ENCODE data around the gene RNF113B. TPM values are rescaled to one million over a fixed set of nuclear protein-coding genes. Genes with fewer than 3 reads are reported as not detected.
A peak's percentile ranks its signal among the peaks of the same experiment; 100 is the strongest.

Gene RNF113B
- polyA plus RNA-seq, 4 donors = not detected

GRCh38 chr13:98213354-98213753, 36.3 kb upstream of the RNF113B start:
- H3K36me3 ChIP-seq (ENCODE audit: control insufficient read depth in 3 of 3, insufficient read depth in 2 of 3, low read depth in 1 of 3, low read length in 3 of 3) = peaks cover 0 to 34% (median 0%) of the 10 kb centered on the region in 3 donors
- H3K27me3 ChIP-seq (ENCODE audit: control insufficient read depth in 3 of 3, insufficient read depth in 3 of 3, low read length in 3 of 3) = no peaks in the 10 kb centered on the region
- 82 to 90% (median 89%) methylated on average over 8 of the region's 8 CpGs for WGBS, 3 donors
- FAIRE-seq = no peak
- no peak overlapping the region for H3K27ac ChIP-seq (ENCODE audit: low read depth in 1 of 3, low read length in 2 of 3)
- peaks cover 0 to 8% of the 10 kb centered on the region in 2 donors for H3K9me3 ChIP-seq (ENCODE audit: control insufficient read depth in 2 of 2, insufficient read depth in 1 of 2, low read depth in 1 of 2, low read length in 1 of 2)
- DNase-seq = no peak
- H3K4me1 ChIP-seq (ENCODE audit: control insufficient read depth in 3 of 3, insufficient read depth in 2 of 3, low read depth in 1 of 3, low read length in 2 of 3) = peaks cover 0 to 22% (median 2%) of the 10 kb centered on the region in 3 donors
- H3K4me3 ChIP-seq (ENCODE audit: low read depth in 1 of 3, low read length in 3 of 3) = no peak overlapping the region

GRCh38 chr13:98212763-98213162, 35.7 kb upstream of the RNF113B start:
- peaks cover 0 to 8% of the 10 kb centered on the region in 2 donors for H3K9me3 ChIP-seq (ENCODE audit: control insufficient read depth in 2 of 2, insufficient read depth in 1 of 2, low read depth in 1 of 2, low read length in 1 of 2)
- peaks cover 0 to 30% (median 0%) of the 10 kb centered on the region in 3 donors for H3K36me3 ChIP-seq (ENCODE audit: control insufficient read depth in 3 of 3, insufficient read depth in 2 of 3, low read depth in 1 of 3, low read length in 3 of 3)
- H3K4me1 ChIP-seq (ENCODE audit: control insufficient read depth in 3 of 3, insufficient read depth in 2 of 3, low read depth in 1 of 3, low read length in 2 of 3) = peaks cover 0 to 22% (median 2%) of the 10 kb centered on the region in 3 donors
- DNase-seq (no peak), FAIRE-seq (no peak)
- no peak overlapping the region for H3K4me3 ChIP-seq (ENCODE audit: low read depth in 1 of 3, low read length in 3 of 3)
- no peaks in the 10 kb centered on the region for H3K27me3 ChIP-seq (ENCODE audit: control insufficient read depth in 3 of 3, insufficient read depth in 3 of 3, low read length in 3 of 3)
- 71 to 88% (median 84%) methylated on average over 5 of the region's 5 CpGs for WGBS, 3 donors
- no peak overlapping the region for H3K27ac ChIP-seq (ENCODE audit: low read depth in 1 of 3, low read length in 2 of 3)

- Histone ChIP-seq H3K36me3 (ENCODE audit: control insufficient read depth in 3 of 3, insufficient read depth in 2 of 3, low read depth in 1 of 3, low read length in 3 of 3) (peaks cover 0 to 11% (median 0%) of the 10 kb centered on the region in 3 donors), H3K27me3 (ENCODE audit: control insufficient read depth in 3 of 3, insufficient read depth in 3 of 3, low read length in 3 of 3) (no peaks in the 10 kb centered on the region), H3K27ac (ENCODE audit: low read depth in 1 of 3, low read length in 2 of 3) (peak overlapping the region in 1 of 3 donors; percentile 28), H3K4me3 (ENCODE audit: low read depth in 1 of 3, low read length in 3 of 3) (no peak overlapping the region), H3K9me3 (ENCODE audit: control insufficient read depth in 2 of 2, insufficient read depth in 1 of 2, low read depth in 1 of 2, low read length in 1 of 2) (peaks cover 0 to 28% of the 10 kb centered on the region in 2 donors), H3K4me1 (ENCODE audit: control insufficient read depth in 3 of 3, insufficient read depth in 2 of 3, low read depth in 1 of 3, low read length in 2 of 3) (peaks cover 0 to 8% (median 0%) of the 10 kb centered on the region in 3 donors)
- no peak for DNase-seq
- 84 to 89% (median 85%) methylated on average over 5 of the region's 5 CpGs for WGBS, 3 donors
- FAIRE-seq = no peak
Measured at GRCh38 chr13:98208606-98209005, 31.5 kb upstream of the RNF113B start.

- Histone ChIP-seq H3K4me3 (ENCODE audit: low read depth in 1 of 3, low read length in 3 of 3) (no peak overlapping the region), H3K27ac (ENCODE audit: low read depth in 1 of 3, low read length in 2 of 3) (peak overlapping the region in 2 of 3 donors; percentile 49 to 61), H3K36me3 (ENCODE audit: control insufficient read depth in 3 of 3, insufficient read depth in 2 of 3, low read depth in 1 of 3, low read length in 3 of 3) (peaks cover 0 to 4% (median 0%) of the 10 kb centered on the region in 3 donors), H3K27me3 (ENCODE audit: control insufficient read depth in 3 of 3, insufficient read depth in 3 of 3, low read length in 3 of 3) (no peaks in the 10 kb centered on the region), H3K9me3 (ENCODE audit: control insufficient read depth in 2 of 2, insufficient read depth in 1 of 2, low read depth in 1 of 2, low read length in 1 of 2) (peaks cover 0 to 32% of the 10 kb centered on the region in 2 donors), H3K4me1 (ENCODE audit: control insufficient read depth in 3 of 3, insufficient read depth in 2 of 3, low read depth in 1 of 3, low read length in 2 of 3) (peaks cover 0 to 8% (median 0%) of the 10 kb centered on the region in 3 donors)
- FAIRE-seq = no peak
- no peak for DNase-seq
- 57 to 68% (median 59%) methylated on average over 4 of the region's 4 CpGs for WGBS, 3 donors
Measured at GRCh38 chr13:98207416-98207815, 30.3 kb upstream of the RNF113B start.

GRCh38 chr13:98206946-98207345, 29.9 kb upstream of the RNF113B start:
- peaks cover 0 to 12% (median 5%) of the 10 kb centered on the region in 3 donors for H3K4me1 ChIP-seq (ENCODE audit: control insufficient read depth in 3 of 3, insufficient read depth in 2 of 3, low read depth in 1 of 3, low read length in 2 of 3)
- H3K27me3 ChIP-seq (ENCODE audit: control insufficient read depth in 3 of 3, insufficient read depth in 3 of 3, low read length in 3 of 3) = no peaks in the 10 kb centered on the region
- WGBS, 3 donors = 12 to 47% (median 32%) methylated on average over 4 of the region's 4 CpGs
- H3K36me3 ChIP-seq (ENCODE audit: control insufficient read depth in 3 of 3, insufficient read depth in 2 of 3, low read depth in 1 of 3, low read length in 3 of 3) = peaks cover 0 to 4% (median 0%) of the 10 kb centered on the region in 3 donors
- H3K27ac ChIP-seq (ENCODE audit: low read depth in 1 of 3, low read length in 2 of 3) = peak overlapping the region in 1 of 3 donors; percentile 61
- peak; percentile 25 to 47 for DNase-seq
- FAIRE-seq = no peak
- H3K4me3 ChIP-seq (ENCODE audit: low read depth in 1 of 3, low read length in 3 of 3) = no peak overlapping the region
- peaks cover 0 to 32% of the 10 kb centered on the region in 2 donors for H3K9me3 ChIP-seq (ENCODE audit: control insufficient read depth in 2 of 2, insufficient read depth in 1 of 2, low read depth in 1 of 2, low read length in 1 of 2)

GRCh38 chr13:98204546-98204945, 27.5 kb upstream of the RNF113B start:
- no peaks in the 10 kb centered on the region for H3K27me3 ChIP-seq (ENCODE audit: control insufficient read depth in 3 of 3, insufficient read depth in 3 of 3, low read length in 3 of 3)
- H3K27ac ChIP-seq (ENCODE audit: low read depth in 1 of 3, low read length in 2 of 3) = no peak overlapping the region
- 96 to 100% (median 97%) methylated on average over 2 of the region's 2 CpGs for WGBS, 3 donors
- peaks cover 0 to 3% (median 0%) of the 10 kb centered on the region in 3 donors for H3K36me3 ChIP-seq (ENCODE audit: control insufficient read depth in 3 of 3, insufficient read depth in 2 of 3, low read depth in 1 of 3, low read length in 3 of 3)
- peaks cover 0 to 24% of the 10 kb centered on the region in 2 donors for H3K9me3 ChIP-seq (ENCODE audit: control insufficient read depth in 2 of 2, insufficient read depth in 1 of 2, low read depth in 1 of 2, low read length in 1 of 2)
- FAIRE-seq (no peak), DNase-seq (no peak)
- no peak overlapping the region for H3K4me3 ChIP-seq (ENCODE audit: low read depth in 1 of 3, low read length in 3 of 3)
- H3K4me1 ChIP-seq (ENCODE audit: control insufficient read depth in 3 of 3, insufficient read depth in 2 of 3, low read depth in 1 of 3, low read length in 2 of 3) = peaks cover 0 to 16% (median 10%) of the 10 kb centered on the region in 3 donors

GRCh38 chr13:98203646-98204326, 26.7 kb upstream of the RNF113B start:
- H3K9me3 ChIP-seq (ENCODE audit: control insufficient read depth in 2 of 2, insufficient read depth in 1 of 2, low read depth in 1 of 2, low read length in 1 of 2) = peaks cover 0 to 24% of the 10 kb centered on the region in 2 donors
- H3K27ac ChIP-seq (ENCODE audit: low read depth in 1 of 3, low read length in 2 of 3) = peak overlapping the region in 1 of 3 donors; percentile 71
- FAIRE-seq (no peak), DNase-seq (no peak)
- WGBS, 3 donors = 76 to 92% (median 80%) methylated on average over 8 of the region's 8 CpGs
- H3K4me3 ChIP-seq (ENCODE audit: low read depth in 1 of 3, low read length in 3 of 3) = no peak overlapping the region
- H3K36me3 ChIP-seq (ENCODE audit: control insufficient read depth in 3 of 3, insufficient read depth in 2 of 3, low read depth in 1 of 3, low read length in 3 of 3) = peaks cover 0 to 3% (median 0%) of the 10 kb centered on the region in 3 donors
- peaks cover 0 to 23% (median 10%) of the 10 kb centered on the region in 3 donors for H3K4me1 ChIP-seq (ENCODE audit: control insufficient read depth in 3 of 3, insufficient read depth in 2 of 3, low read depth in 1 of 3, low read length in 2 of 3)
- no peaks in the 10 kb centered on the region for H3K27me3 ChIP-seq (ENCODE audit: control insufficient read depth in 3 of 3, insufficient read depth in 3 of 3, low read length in 3 of 3)

GRCh38 chr13:98201984-98202383, 24.9 kb upstream of the RNF113B start:
- 8 to 55% (median 32%) methylated on average over 6 of the region's 6 CpGs for WGBS, 3 donors
- Histone ChIP-seq H3K27me3 (ENCODE audit: control insufficient read depth in 3 of 3, insufficient read depth in 3 of 3, low read length in 3 of 3) (no peaks in the 10 kb centered on the region), H3K9me3 (ENCODE audit: control insufficient read depth in 2 of 2, insufficient read depth in 1 of 2, low read depth in 1 of 2, low read length in 1 of 2) (peaks cover 0 to 24% of the 10 kb centered on the region in 2 donors), H3K27ac (ENCODE audit: low read depth in 1 of 3, low read length in 2 of 3) (no peak overlapping the region), H3K36me3 (ENCODE audit: control insufficient read depth in 3 of 3, insufficient read depth in 2 of 3, low read depth in 1 of 3, low read length in 3 of 3) (peaks cover 0 to 3% (median 0%) of the 10 kb centered on the region in 3 donors), H3K4me1 (ENCODE audit: control insufficient read depth in 3 of 3, insufficient read depth in 2 of 3, low read depth in 1 of 3, low read length in 2 of 3) (peaks cover 2 to 27% (median 10%) of the 10 kb centered on the region in 3 donors), H3K4me3 (ENCODE audit: low read depth in 1 of 3, low read length in 3 of 3) (no peak overlapping the region)
- FAIRE-seq (no peak), DNase-seq (peak; percentile 70 to 71)

All from small intestine (tissue), 7 donors.